Measurements from ENCODE around the gene CLEC9A. TPM values are rescaled to one million over a fixed set of nuclear protein-coding genes. Genes with fewer than 3 reads are reported as not detected.

CLEC9A gene
- total RNA-seq, 3 donors from 2014 or later (not counting 1 experiment from before 2014, with no cell fraction given): 1.9 TPM; not detected in 2

DNA sequence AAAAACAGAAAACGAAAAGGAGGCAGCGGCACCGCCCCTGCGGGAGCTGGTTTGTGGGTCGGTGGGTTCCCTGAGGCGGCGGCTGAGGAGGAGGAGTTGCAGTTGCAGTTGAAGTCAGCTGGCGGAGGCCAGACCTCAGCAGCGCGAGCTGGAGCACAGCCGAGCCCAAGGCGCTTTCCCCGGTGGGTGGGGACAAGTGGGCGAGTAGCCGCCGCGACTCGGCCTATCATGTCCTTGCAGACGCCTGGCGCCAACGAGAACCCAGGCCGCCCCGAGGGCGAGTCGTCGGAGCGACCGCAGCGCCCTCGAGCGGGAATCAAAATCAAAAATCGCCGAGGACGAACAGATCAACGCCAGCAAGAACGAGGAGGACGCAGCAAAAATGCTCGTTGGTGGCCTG lies 81.0 kb downstream of the CLEC9A start:
- no peak overlapping the region for H3K4me3 Mint-ChIP-seq
- Histone ChIP-seq H3K27ac (ENCODE audit: low read length) (no peak overlapping the region), H3K27me3 (ENCODE audit: control insufficient read depth, insufficient read depth, low read length) (no peaks in the 10 kb centered on the region), H3K4me3 (ENCODE audit: low read length) (no peak overlapping the region), H3K4me1 (ENCODE audit: control insufficient read depth, insufficient read depth, low read length) (no peaks in the 10 kb centered on the region), H3K9me3 (ENCODE audit: control insufficient read depth, insufficient read depth, low read length) (no peaks in the 10 kb centered on the region), H3K36me3 (ENCODE audit: control insufficient read depth, insufficient read depth, low read length) (no peaks in the 10 kb centered on the region)
- H3K4me1 Mint-ChIP-seq: no peaks in the 10 kb centered on the region
- H3K27me3 Mint-ChIP-seq (ENCODE audit: low read depth in 2 of 2): peaks cover 11 to 17% of the 10 kb centered on the region in 2 donors
- ATAC-seq (no peak), DNase-seq (no peak)
- H3K27ac Mint-ChIP-seq: no peak overlapping the region
- no peaks in the 10 kb centered on the region for H3K36me3 Mint-ChIP-seq
- WGBS (ENCODE audit: insufficient coverage): 96% methylated on average over 38 of the region's 38 CpGs
- no peaks in the 10 kb centered on the region for H3K9me3 Mint-ChIP-seq
- intact Hi-C loops (cut with micrococcal nuclease): no loop called here
- TF ChIP-seq CTCF (IDR thresholded peaks at IDR 0.05): no peak

DNA sequence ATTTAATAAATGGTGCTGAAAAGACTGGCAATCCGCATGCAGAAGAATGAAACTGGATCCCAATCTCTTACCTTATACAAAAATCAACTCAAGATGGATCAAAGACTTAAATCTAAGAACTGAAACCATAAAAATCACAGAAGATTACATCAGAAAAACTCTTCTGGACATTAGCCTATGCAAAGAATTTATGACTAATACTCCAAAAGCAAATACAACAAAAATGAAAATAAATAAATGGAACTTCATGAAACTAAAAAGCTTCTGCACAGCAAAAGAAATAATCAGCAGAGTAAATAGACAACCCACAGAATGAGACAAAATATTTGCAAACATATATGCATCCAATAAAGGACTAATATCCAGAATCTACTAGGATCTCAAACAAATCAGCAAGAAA lies 82.6 kb downstream of the CLEC9A start:
- Mint-ChIP-seq H3K27me3 (ENCODE audit: low read depth in 2 of 2) (peaks cover 6 to 11% of the 10 kb centered on the region in 2 donors), H3K4me1 (no peaks in the 10 kb centered on the region), H3K4me3 (no peak overlapping the region), H3K9me3 (no peaks in the 10 kb centered on the region), H3K36me3 (no peaks in the 10 kb centered on the region), H3K27ac (no peak overlapping the region)
- WGBS (ENCODE audit: insufficient coverage): 100% methylated on average over 1 of the region's 1 CpG
- DNase-seq (no peak), ATAC-seq (no peak)
- Histone ChIP-seq H3K27me3 (ENCODE audit: control insufficient read depth, insufficient read depth, low read length) (no peaks in the 10 kb centered on the region), H3K4me3 (ENCODE audit: low read length) (no peak overlapping the region), H3K9me3 (ENCODE audit: control insufficient read depth, insufficient read depth, low read length) (no peaks in the 10 kb centered on the region), H3K4me1 (ENCODE audit: control insufficient read depth, insufficient read depth, low read length) (no peaks in the 10 kb centered on the region), H3K27ac (ENCODE audit: low read length) (no peak overlapping the region), H3K36me3 (ENCODE audit: control insufficient read depth, insufficient read depth, low read length) (no peaks in the 10 kb centered on the region)
- no peak for TF ChIP-seq CTCF (IDR thresholded peaks at IDR 0.05)
- intact Hi-C loops (cut with micrococcal nuclease): no loop called here

DNA sequence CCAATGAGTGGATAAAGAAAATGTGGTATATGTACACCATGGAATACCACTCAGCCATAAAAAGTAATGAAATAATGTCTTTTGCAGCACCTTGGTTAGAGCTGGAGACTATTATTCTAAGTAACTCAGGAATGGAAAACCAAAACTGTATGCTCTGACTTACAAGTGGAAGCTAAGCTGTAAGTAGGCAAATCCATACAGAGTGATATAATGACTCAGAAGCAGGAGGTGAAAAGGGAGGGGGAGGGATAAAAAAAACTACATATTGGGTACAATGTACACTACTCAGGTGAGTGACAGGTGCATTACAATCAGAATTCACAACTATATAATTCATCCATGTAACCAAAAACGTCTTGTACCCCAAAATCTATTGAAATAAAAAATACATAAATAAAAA lies 83.4 kb downstream of the CLEC9A start:
- no peaks in the 10 kb centered on the region for H3K9me3 Mint-ChIP-seq
- H3K9me3 ChIP-seq (ENCODE audit: control insufficient read depth, insufficient read depth, low read length): no peaks in the 10 kb centered on the region
- H3K27ac Mint-ChIP-seq: no peak overlapping the region
- ATAC-seq: no peak
- no peak overlapping the region for H3K4me3 Mint-ChIP-seq
- intact Hi-C loops (cut with micrococcal nuclease): no loop called here
- H3K36me3 ChIP-seq (ENCODE audit: control insufficient read depth, insufficient read depth, low read length): no peaks in the 10 kb centered on the region
- no peak for DNase-seq
- no peaks in the 10 kb centered on the region for H3K4me1 Mint-ChIP-seq
- H3K27me3 ChIP-seq (ENCODE audit: control insufficient read depth, insufficient read depth, low read length): no peaks in the 10 kb centered on the region
- no peaks in the 10 kb centered on the region for H3K4me1 ChIP-seq (ENCODE audit: control insufficient read depth, insufficient read depth, low read length)
- H3K27ac ChIP-seq (ENCODE audit: low read length): no peak overlapping the region
- no peak for TF ChIP-seq CTCF (IDR thresholded peaks at IDR 0.05)
- no peak overlapping the region for H3K4me3 ChIP-seq (ENCODE audit: low read length)
- WGBS (ENCODE audit: insufficient coverage): no CpG with 5 or more reads among the region's 1 CpG
- peaks cover 5 to 11% of the 10 kb centered on the region in 2 donors for H3K27me3 Mint-ChIP-seq (ENCODE audit: low read depth in 2 of 2)
- no peaks in the 10 kb centered on the region for H3K36me3 Mint-ChIP-seq

- ATAC-seq: no peak
- Histone ChIP-seq H3K27me3 (ENCODE audit: control insufficient read depth, insufficient read depth, low read length) (no peaks in the 10 kb centered on the region), H3K4me3 (ENCODE audit: low read length) (no peak overlapping the region), H3K9me3 (ENCODE audit: control insufficient read depth, insufficient read depth, low read length) (no peaks in the 10 kb centered on the region), H3K36me3 (ENCODE audit: control insufficient read depth, insufficient read depth, low read length) (no peaks in the 10 kb centered on the region), H3K27ac (ENCODE audit: low read length) (no peak overlapping the region), H3K4me1 (ENCODE audit: control insufficient read depth, insufficient read depth, low read length) (no peaks in the 10 kb centered on the region)
- 91% methylated on average over 15 of the region's 15 CpGs for WGBS (ENCODE audit: insufficient coverage)
- no peak for DNase-seq
- Mint-ChIP-seq H3K9me3 (no peaks in the 10 kb centered on the region), H3K4me1 (no peaks in the 10 kb centered on the region), H3K4me3 (no peak overlapping the region), H3K27me3 (ENCODE audit: low read depth in 2 of 2) (peaks cover 8 to 11% of the 10 kb centered on the region in 2 donors), H3K27ac (no peak overlapping the region), H3K36me3 (no peaks in the 10 kb centered on the region)
- intact Hi-C loops (cut with micrococcal nuclease): no loop called here
- TF ChIP-seq CTCF (IDR thresholded peaks at IDR 0.05): no peak
Measured at GRCh38 chr12:10115311-10115710, 84.8 kb downstream of the CLEC9A start.

All from natural killer cell (primary cell).